Colon (tissue), 2 donors: ENCODE results near the gene KLF2.

Experiments used
- FAIRE-seq: peaks from 2 replicates; lab custom pipeline; 2012; peaks lifted over from hg19 to GRCh38; lab: Jason Lieb, UNC
- donor health status: control.
- donor health status: control.

The KLF2 gene

GRCh38 chr19:16365300-16365996 is 40.8 kb downstream of the KLF2 start:
- no peak for FAIRE-seq

- no peak for FAIRE-seq
Measured at GRCh38 chr19:16366056-16366432, 41.4 kb downstream of the KLF2 start.

GRCh38 chr19:16366433-16367260 is 42.0 kb downstream of the KLF2 start:
- FAIRE-seq = no peak

- no peak for FAIRE-seq
Measured at GRCh38 chr19:16367261-16367683, 42.6 kb downstream of the KLF2 start.

GRCh38 chr19:16368385-16369305 is 44.0 kb downstream of the KLF2 start:
- FAIRE-seq = no peak

GRCh38 chr19:16369306-16369663 is 44.7 kb downstream of the KLF2 start:
- no peak for FAIRE-seq

GRCh38 chr19:16369664-16370576 is 45.3 kb downstream of the KLF2 start:
- no peak for FAIRE-seq

- FAIRE-seq = no peak
Measured at GRCh38 chr19:16370641-16371391, 46.2 kb downstream of the KLF2 start.

GRCh38 chr19:16371540-16371986 is 46.9 kb downstream of the KLF2 start:
- FAIRE-seq = no peak

GRCh38 chr19:16372065-16372915 is 47.7 kb downstream of the KLF2 start:
- FAIRE-seq = no peak

- FAIRE-seq = no peak
Measured at GRCh38 chr19:16373079-16373478, 48.5 kb downstream of the KLF2 start.

GRCh38 chr19:16373532-16373931 is 48.9 kb downstream of the KLF2 start:
- no peak for FAIRE-seq

GRCh38 chr19:16373989-16374388 is 49.4 kb downstream of the KLF2 start:
- FAIRE-seq = no peak

- no peak for FAIRE-seq
Measured at GRCh38 chr19:16374436-16374835, 49.8 kb downstream of the KLF2 start.

GRCh38 chr19:16375157-16375935 is 50.7 kb downstream of the KLF2 start:
- no peak for FAIRE-seq

- no peak for FAIRE-seq
Measured at GRCh38 chr19:16375936-16376185, 51.2 kb downstream of the KLF2 start.

GRCh38 chr19:16376241-16376640 is 51.6 kb downstream of the KLF2 start:
- no peak for FAIRE-seq

- no peak for FAIRE-seq
Measured at GRCh38 chr19:16376649-16377048, 52.0 kb downstream of the KLF2 start.

- FAIRE-seq = no peak
Measured at GRCh38 chr19:16377521-16377920, 52.9 kb downstream of the KLF2 start.
